NOMO-1 (cell line): Measurements from ENCODE around the gene SBDS.
"Not testable (repeated sequence)": the region's sequence is repeated elsewhere in the genome, so short reads cannot be mapped to it uniquely, and the experiment has no call there.

Experiments
- DNase-seq, 2 experiments: peaks; one replicate each; lab custom pipeline; 2025; ENCODE audit not compliant: unreplicated experiment in 2 of 2; lab: John Stamatoyannopoulos, UW

SBDS gene

GRCh38 chr7:66995050-66995776 lies at the start of gene SBDS:
TSS of gene SBDS (minus strand) at chr7:66995586. CDS start at chr7:66995417, 169 bp downstream.
- DNase-seq, result peak; percentile 94 to 95

DNA sequence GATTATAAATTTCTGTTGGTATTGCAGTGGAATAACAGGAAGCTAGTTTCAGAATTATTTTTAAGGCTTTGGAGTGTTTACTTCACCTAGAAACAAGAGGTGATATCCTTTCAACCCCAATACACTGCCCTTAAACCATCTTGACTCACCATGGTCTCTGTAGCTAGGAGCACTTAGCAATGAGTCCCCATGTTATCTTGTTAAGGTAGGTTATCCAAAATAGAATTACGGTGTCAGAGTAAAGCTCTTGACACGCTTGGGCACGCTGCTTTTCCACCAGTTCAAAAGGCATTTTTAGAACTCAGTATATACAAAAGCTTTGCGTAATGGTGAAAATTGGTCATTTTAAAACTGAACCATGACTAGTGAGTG lies 48.2 kb upstream of the SBDS start:
- DNase-seq, result not testable (repeated sequence)

DNA sequence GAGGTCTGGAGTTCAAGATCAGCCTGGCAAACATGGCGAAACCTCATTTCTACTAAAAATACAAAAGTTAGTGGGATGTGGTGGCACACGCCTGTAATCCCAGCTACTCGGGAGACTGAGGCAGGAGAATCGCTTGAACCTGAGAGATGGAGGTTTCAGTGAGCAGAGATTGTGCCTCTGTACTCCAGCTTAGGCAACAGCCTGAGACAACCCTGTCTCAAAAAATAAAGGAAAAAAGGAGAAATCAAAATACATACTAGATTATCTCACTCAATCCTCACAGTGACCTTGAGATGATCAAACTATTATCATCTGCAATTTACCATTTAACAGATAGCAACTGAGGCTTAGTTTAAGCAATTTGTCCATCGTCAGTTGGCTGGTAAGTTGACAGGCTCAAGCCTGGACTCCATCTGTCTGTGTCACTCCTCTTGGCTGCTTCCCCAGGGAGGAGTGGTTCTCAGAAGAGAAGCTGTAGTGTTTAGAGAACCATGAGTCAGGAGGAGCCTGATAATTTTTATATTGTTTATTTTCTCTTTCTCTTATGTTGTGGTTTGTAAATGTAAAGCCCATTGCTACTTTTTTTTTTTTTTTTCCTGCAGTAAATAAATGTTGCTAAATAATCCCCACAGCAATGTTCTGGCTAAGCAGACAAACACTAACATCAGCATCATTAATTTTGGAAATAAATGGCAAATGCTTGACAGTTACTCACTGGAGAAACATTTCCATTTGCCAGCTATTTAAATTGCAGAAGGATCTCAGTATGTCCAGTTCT lies 47.6 kb upstream of the SBDS start:
- not testable (repeated sequence) for DNase-seq

DNA sequence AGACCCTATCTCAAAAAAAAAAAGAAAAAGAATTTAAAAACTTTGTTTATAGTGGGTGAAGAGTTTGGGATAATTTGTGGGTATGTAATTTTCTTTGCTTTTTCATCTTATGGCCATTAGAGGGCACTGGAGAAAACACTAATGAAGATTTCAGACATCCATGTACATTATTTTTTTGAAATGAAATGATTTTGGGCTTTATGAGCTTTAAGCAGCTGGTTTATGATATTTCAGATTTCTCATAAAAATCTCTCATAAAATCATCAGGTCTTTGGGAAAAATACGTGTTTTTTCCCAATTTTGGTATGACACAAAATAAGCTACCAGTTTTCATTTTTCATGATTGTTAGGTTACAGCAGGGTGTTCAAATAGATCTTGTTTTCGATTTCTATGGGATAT lies 45.4 kb upstream of the SBDS start:
- DNase-seq, result not testable (repeated sequence)

- not testable (repeated sequence) for DNase-seq
Measured at GRCh38 chr7:67036432-67037395, 41.3 kb upstream of the SBDS start.

GRCh38 chr7:67033251-67033650 lies 37.9 kb upstream of the SBDS start:
- no peak for DNase-seq

DNA sequence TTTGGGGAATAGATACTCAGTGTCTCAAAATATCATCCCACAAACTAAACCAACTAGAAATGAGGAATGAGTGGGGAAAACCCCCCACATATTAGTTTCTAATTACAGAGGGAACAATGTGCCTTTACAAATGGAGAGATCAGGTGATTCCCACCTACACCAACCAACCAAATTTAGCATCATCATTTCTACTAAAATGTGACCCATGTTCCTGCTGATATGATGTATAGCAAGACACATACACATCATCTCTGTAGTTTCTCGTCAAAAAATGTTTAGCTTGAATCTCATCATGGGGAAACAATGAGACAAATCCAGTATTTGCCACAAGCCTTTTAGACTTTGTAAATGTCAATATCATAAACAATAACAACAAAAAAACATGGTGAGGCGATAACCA lies 36.3 kb upstream of the SBDS start:
- not testable (repeated sequence) for DNase-seq

DNA sequence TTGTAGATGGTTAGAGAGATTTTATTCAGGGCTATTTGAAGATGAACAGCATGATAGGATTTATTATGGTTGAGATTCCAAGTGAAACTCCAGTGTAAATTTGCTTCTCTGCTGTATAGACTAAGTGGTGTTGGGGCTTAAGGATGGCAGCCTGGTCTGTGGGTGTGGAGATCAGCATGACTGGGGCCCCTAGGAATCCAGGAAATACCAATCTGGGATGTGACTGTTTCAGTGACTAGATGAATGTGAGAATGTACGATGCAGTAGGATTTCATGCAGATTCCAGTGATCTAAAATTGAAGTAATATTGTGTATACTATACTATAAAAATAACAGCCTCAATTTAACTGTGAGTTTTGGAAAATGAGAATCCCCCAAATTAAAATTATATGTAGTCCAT lies 30.1 kb upstream of the SBDS start:
- not testable (repeated sequence) for DNase-seq

GRCh38 chr7:67022511-67022910 lies 27.1 kb upstream of the SBDS start:
- DNase-seq, result no peak

DNA sequence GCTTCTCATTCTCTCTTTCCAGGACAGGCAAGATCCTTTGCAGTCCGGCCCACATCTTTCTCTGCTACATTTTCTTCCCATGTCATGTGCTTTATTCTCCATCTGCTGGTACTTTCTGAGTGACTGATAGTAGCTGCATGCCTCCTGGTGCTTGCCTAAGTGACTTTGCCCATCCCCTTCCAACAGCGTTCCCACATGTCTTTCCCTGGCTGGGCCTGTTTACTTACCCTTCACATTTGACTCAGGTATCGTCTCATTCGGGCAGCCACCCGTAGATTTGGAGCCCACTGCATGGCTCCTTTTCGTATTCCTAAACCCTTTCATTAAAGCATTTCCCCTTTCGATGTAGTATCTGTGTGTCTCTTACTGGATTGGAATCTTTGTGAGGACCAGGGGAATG lies 25.9 kb upstream of the SBDS start:
- DNase-seq, result no peak

- DNase-seq, result peak; percentile 30 to 59
Measured at GRCh38 chr7:67019562-67020390, 24.4 kb upstream of the SBDS start.

- DNase-seq, result no peak
Measured at GRCh38 chr7:67018940-67019339, 23.6 kb upstream of the SBDS start.

GRCh38 chr7:67017971-67018370 lies 22.6 kb upstream of the SBDS start:
- peak in 1 of 2 experiments; percentile 42 for DNase-seq

DNA sequence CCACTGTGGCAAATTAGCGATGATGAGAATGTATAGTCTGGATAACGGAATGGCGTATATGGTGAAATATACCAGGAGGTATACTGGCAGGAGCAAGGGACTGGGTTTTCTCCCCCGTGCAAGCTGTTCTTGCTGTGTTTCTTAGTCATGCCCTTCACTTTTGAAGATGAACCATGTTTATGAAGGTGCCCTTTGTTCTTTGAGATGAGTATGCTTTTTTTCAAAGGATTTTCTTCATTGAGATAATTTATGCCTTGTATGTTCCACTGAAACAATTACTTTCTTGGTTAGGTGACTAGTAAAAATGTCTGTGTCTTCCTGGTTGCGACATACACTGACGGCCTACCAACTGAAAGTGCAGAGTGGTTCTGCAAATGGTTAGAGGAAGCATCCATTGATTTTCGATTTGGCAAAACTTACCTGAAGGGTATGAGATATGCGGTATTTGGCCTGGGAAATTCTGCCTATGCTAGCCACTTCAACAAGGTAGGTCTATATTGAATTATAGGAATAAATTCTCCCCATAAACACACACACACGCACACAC lies 18.8 kb upstream of the SBDS start:
- peak; percentile 51 to 72 for DNase-seq

DNA sequence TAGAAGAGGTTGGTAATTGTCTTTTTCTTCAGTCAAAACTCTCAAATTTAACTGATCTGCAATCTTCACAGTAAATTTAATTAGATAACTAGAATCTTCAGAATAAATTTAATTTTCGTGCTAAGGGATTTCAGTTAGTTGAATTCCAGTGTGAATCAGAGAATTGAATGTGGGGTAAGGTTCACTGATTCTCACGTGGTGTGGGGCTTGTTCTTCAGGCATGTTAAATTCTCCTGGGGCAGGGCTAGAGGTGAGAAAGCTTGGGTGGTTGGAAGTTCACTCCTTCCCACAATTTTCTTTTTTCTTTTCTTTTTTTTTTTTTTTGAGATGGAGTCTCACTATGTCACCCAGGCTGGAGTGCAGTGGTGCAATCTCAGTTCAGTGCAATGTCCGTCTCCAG lies 14.3 kb upstream of the SBDS start:
- DNase-seq, result not testable (repeated sequence)

- no peak for DNase-seq
Measured at GRCh38 chr7:67008260-67008659, 12.9 kb upstream of the SBDS start.

- no peak for DNase-seq
Measured at GRCh38 chr7:67006965-67007364, 11.6 kb upstream of the SBDS start.

GRCh38 chr7:67004145-67004544 lies 8.8 kb upstream of the SBDS start:
- DNase-seq, result not testable (repeated sequence)

- not testable (repeated sequence) for DNase-seq
Measured at GRCh38 chr7:67000601-67001258, 5.3 kb upstream of the SBDS start.
